Endothelial cell of umbilical vein (primary cell): ENCODE data around the gene CACNA1S. TPM values are rescaled to one million over a fixed set of nuclear protein-coding genes. Genes with fewer than 3 reads are reported as not detected.

Experiments used
- BruUV-seq: library from RNA; stranded (reverse); fragments of 400-500 nt; replicated peaks from 2 replicates; lab custom pipeline; 2021; lab: Mats Ljungman, UMichigan
- CTCF ChIA-PET: fragments of 300-600, 350-600 bp; sonication (Branson Sonifier 250); formaldehyde crosslinking; loops from one replicate; lab custom pipeline; 2021; ENCODE audit warnings: antibody characterized with exemption, inconsistent platforms; lab: Charles Lee
- POLR2A ChIA-PET: fragments of 300-600, 350-600 bp; sonication (Branson Sonifier 250); formaldehyde crosslinking; loops from one replicate; lab custom pipeline; 2021; ENCODE audit warnings: antibody characterized with exemption, inconsistent platforms; lab: Charles Lee
- DNase-seq: peaks from one replicate; pipeline ENCODE4 v3.0.0-alpha.2; 2011; ENCODE audit warnings: low read depth, low spot score
- FAIRE-seq: peaks from 2 replicates; lab custom pipeline; 2011; peaks lifted over from hg19 to GRCh38; lab: Jason Lieb, UNC
- H2AFZ ChIP-seq: 2 replicates; pipeline ENCODE4 v1.6.0; 2012; ENCODE audit warnings: low read depth, low read length, control low read depth, inconsistent platforms
- H3K27ac ChIP-seq: 2 replicates; pipeline ENCODE4 v1.5.1; 2011; ENCODE audit warnings: low read depth, mild to moderate bottlenecking, control low read depth, low read length, moderate library complexity; ENCODE audit not compliant: insufficient read depth
- H3K27me3 ChIP-seq, 2 experiments: 2 replicates each; pipeline versions ENCODE4 v1.6.0 to v1.6.1; 2011; ENCODE audit warnings: low read length in 2 of 2, mixed read lengths in 1 of 2; ENCODE audit not compliant: control insufficient read depth in 2 of 2, insufficient read depth in 2 of 2
- H3K36me3 ChIP-seq, 2 experiments: 2 replicates in 1 of 2; 3 replicates in 1 of 2; pipeline ENCODE4 v1.5.1; 2011; ENCODE audit warnings: low read length in 2 of 2, mild to moderate bottlenecking in 1 of 2, moderate library complexity in 1 of 2; ENCODE audit not compliant: control insufficient read depth in 2 of 2, insufficient read depth in 2 of 2; ENCODE audit errors: extremely low read depth in 1 of 2
- H3K4me1 ChIP-seq: 3 replicates; pipeline ENCODE4 v1.5.1; 2011; ENCODE audit warnings: mild to moderate bottlenecking, low read length; ENCODE audit not compliant: control insufficient read depth, insufficient read depth; ENCODE audit errors: extremely low read depth
- H3K4me2 ChIP-seq: 2 replicates; pipeline ENCODE4 v1.6.1; 2011; ENCODE audit warnings: low read length, control low read depth, mixed read lengths; ENCODE audit not compliant: insufficient read depth
- H3K4me3 ChIP-seq, 3 experiments: fragments of 200-600 bp in 1 of 3; sonication (generic), shearing (Covaris generic) in 1 of 3; replicated peaks in 1 of 3; 2 replicates each; pipeline ENCODE4 v1.5.1; 2011 to 2016; ENCODE audit warnings: control low read depth in 3 of 3, low read length in 3 of 3, mild to moderate bottlenecking in 2 of 3, inconsistent platforms in 1 of 3, low read depth in 1 of 3, moderate library complexity in 1 of 3; ENCODE audit not compliant: insufficient read depth in 1 of 3
- H3K79me2 ChIP-seq: 2 replicates; pipeline ENCODE4 v1.6.0; 2012; ENCODE audit warnings: low read length, inconsistent platforms; ENCODE audit not compliant: control insufficient read depth, insufficient read depth
- H3K9ac ChIP-seq: replicated peaks from 2 replicates; pipeline ENCODE3; 2011; ENCODE audit warnings: low read length, control low read depth; ENCODE audit not compliant: insufficient read depth; ENCODE audit errors: extremely low read depth
- H3K9me1 ChIP-seq: replicated peaks from 3 replicates; pipeline ENCODE4 v1.6.0; 2011; ENCODE audit warnings: mild to moderate bottlenecking, low read length; ENCODE audit not compliant: control insufficient read depth, insufficient read depth; ENCODE audit errors: extremely low read depth
- H3K9me3 ChIP-seq: replicated peaks from 2 replicates; pipeline ENCODE4 v1.5.1; 2012; ENCODE audit warnings: low read length, inconsistent platforms; ENCODE audit not compliant: control insufficient read depth, insufficient read depth
- H4K20me1 ChIP-seq: replicated peaks from 2 replicates; pipeline ENCODE3; 2011; ENCODE audit warnings: mild to moderate bottlenecking, low read length; ENCODE audit not compliant: control insufficient read depth, insufficient read depth; ENCODE audit errors: extremely low read depth
- CTCF ChIP-seq, 2 donors: IDR thresholded peaks; 1 replicate in 1 of 2; 2 replicates in 1 of 2; pipeline ENCODE4 v1.5.1; 2011; ENCODE audit warnings: low read length in 2 of 2, mild to moderate bottlenecking in 2 of 2, moderate library complexity in 2 of 2, control low read depth in 1 of 2, inconsistent platforms in 1 of 2, low read depth in 1 of 2; ENCODE audit not compliant: insufficient read depth in 1 of 2; ENCODE audit errors: extremely low read depth in 1 of 2
- EZH2 ChIP-seq: IDR thresholded peaks from 2 replicates; pipeline ENCODE4 v1.6.1; 2012; ENCODE audit warnings: borderline replicate concordance, low read depth, mild to moderate bottlenecking, moderate library complexity, low read length, inconsistent platforms; ENCODE audit not compliant: severe bottlenecking
- FOS ChIP-seq: IDR thresholded peaks from 2 replicates; pipeline ENCODE4 v1.6.1; 2011; ENCODE audit warnings: mild to moderate bottlenecking, low read length, moderate library complexity, borderline replicate concordance; ENCODE audit not compliant: insufficient read depth
- GATA2 ChIP-seq: IDR thresholded peaks from 2 replicates; pipeline ENCODE4 v1.7.0; 2011; ENCODE audit warnings: low read depth, mild to moderate bottlenecking, moderate library complexity, mixed read lengths, low read length; ENCODE audit not compliant: insufficient read length, insufficient read depth
- JUN ChIP-seq: IDR thresholded peaks from 2 replicates; pipeline ENCODE4 v1.6.1; 2011; ENCODE audit warnings: borderline replicate concordance, low read depth; ENCODE audit not compliant: insufficient read length, insufficient read depth
- MAX ChIP-seq: IDR thresholded peaks from 2 replicates; pipeline ENCODE4 v1.6.1; 2011; ENCODE audit not compliant: insufficient read depth, insufficient read length
- MYC ChIP-seq: IDR thresholded peaks from one replicate; pipeline ENCODE4 v1.6.1; 2011; ENCODE audit warnings: mild to moderate bottlenecking, low read depth, low read length
- POLR2A ChIP-seq: IDR thresholded peaks from 2 replicates; pipeline ENCODE4 v1.6.1; 2012; ENCODE audit warnings: low read depth, mild to moderate bottlenecking, control low read depth, low read length
- POLR2AphosphoS5 ChIP-seq: IDR thresholded peaks from 2 replicates; pipeline ENCODE4 v1.6.1; 2012; ENCODE audit warnings: low read depth, mild to moderate bottlenecking, control low read depth, low read length, moderate library complexity; ENCODE audit not compliant: insufficient read depth
- dilution Hi-C: fragments of 300-500 bp; cut with MboI; formaldehyde crosslinking; loops from one replicate; pipeline ENCODE4 v1.15.0; 2019; ENCODE audit warnings: low sequenced_read_pairs; ENCODE audit not compliant: extremely low pct_ligation_motif_present
- intact Hi-C: fragments of 100-400 bp; cut with micrococcal nuclease; formaldehyde crosslinking; loops from one replicate; pipeline ENCODE4 v1.10.0; 2022
- polyA plus RNA-seq, 4 experiments: library from polyadenylated mRNA; depleted of rRNA in 3 of 4; stranded (reverse) in 3 of 4; unstranded in 1 of 4; fragments of >200 nt; gene quantifications; 2 replicates each; pipeline versions ENCODE4 v1.2.1 to v1.2.3, GENCODE V29; 2011 to 2012; ENCODE audit warnings: missing spikeins in 1 of 4
- total RNA-seq: library from RNA; stranded (reverse); gene quantifications from 2 replicates; pipeline ENCODE4 v1.2.3, GENCODE V29; 2021

Gene CACNA1S
- total and polyA plus RNA-seq, 2 donors (not counting 3 experiments of a cell fraction or from before 2014, with no cell fraction given), result not detected

- no TSS peak for BruUV-seq
- H3K36me3 ChIP-seq, result peaks cover 6 to 24% of the 10 kb centered on the region in 2 experiments
- peaks cover 5% of the 10 kb centered on the region for H3K4me1 ChIP-seq
- H4K20me1 ChIP-seq, result no peaks in the 10 kb centered on the region
- no peak overlapping the region for H3K4me2 ChIP-seq
- POLR2A ChIA-PET, result no interaction called here
- intact Hi-C loops (loop anchor here (1.0 kb wide), 2 partner anchors 36 to 74 kb away; no protein-coding TSS in a partner anchor), dilution Hi-C loops (no loop called here)
- no peak overlapping the region for H2AFZ ChIP-seq
- TF ChIP-seq JUN (no peak), CTCF (IDR thresholded peaks at IDR 0.05; ENCODE audit: extremely low read depth in 1 of 2, insufficient read depth in 1 of 2, low read depth in 1 of 2, low read length in 2 of 2) (peak in 1 of 2 donors; percentile 30)
- no peaks in the 10 kb centered on the region for H3K9me3 ChIP-seq
- no peak overlapping the region for H3K27ac ChIP-seq
- H3K79me2 ChIP-seq, result no peaks in the 10 kb centered on the region
- no peaks in the 10 kb centered on the region for H3K27me3 ChIP-seq
- CTCF ChIA-PET, result interaction anchor here (0.9 to 2.9 kb wide), 9 partner anchors 10 to 212 kb away, joined by 3 to 18 read pairs (median 6); no protein-coding TSS in a partner anchor
- FAIRE-seq (no peak), DNase-seq (peak; percentile 29)
- H3K4me3 ChIP-seq, result no peak overlapping the region
- no peak overlapping the region for H3K9ac ChIP-seq
- no peaks in the 10 kb centered on the region for H3K9me1 ChIP-seq
These were observed 37.2 kb upstream of the CACNA1S start for GRCh38 chr1:201149400-201149799.

- Histone ChIP-seq H3K9me3 (no peaks in the 10 kb centered on the region), H3K79me2 (no peaks in the 10 kb centered on the region), H3K27me3 (no peaks in the 10 kb centered on the region), H3K9ac (no peak overlapping the region), H3K4me3 (no peak overlapping the region), H3K27ac (no peak overlapping the region), H3K9me1 (no peaks in the 10 kb centered on the region), H3K4me1 (no peaks in the 10 kb centered on the region), H3K4me2 (no peak overlapping the region), H4K20me1 (no peaks in the 10 kb centered on the region), H2AFZ (no peak overlapping the region), H3K36me3 (peaks cover 6 to 40% of the 10 kb centered on the region in 2 experiments)
- DNase-seq (no peak), FAIRE-seq (no peak)
- intact Hi-C loops, result no loop called here
- TF ChIP-seq FOS, result no peak
- no peak for TF ChIP-seq POLR2AphosphoS5
- no peak for TF ChIP-seq MAX
- no peak for TF ChIP-seq MYC
- no peak for TF ChIP-seq JUN
- TF ChIP-seq POLR2A, result no peak
- no peak for TF ChIP-seq GATA2
- TF ChIP-seq CTCF (IDR thresholded peaks at IDR 0.05; ENCODE audit: extremely low read depth in 1 of 2, insufficient read depth in 1 of 2, low read depth in 1 of 2, low read length in 2 of 2), result no peak
- no peak for TF ChIP-seq EZH2
- ChIA-PET POLR2A (no interaction called here), CTCF (interaction anchor here (1.0 kb wide), 1 partner anchor 76 kb away, joined by 4 read pairs; no protein-coding TSS in a partner anchor)
- BruUV-seq, result no TSS peak
- dilution Hi-C loops, result no loop called here
These were observed 35.3 kb upstream of the CACNA1S start for GRCh38 chr1:201147396-201148015.
